Stimulated activated CD8-positive, alpha-beta memory T cell treated with anti-CD3 and anti-CD28 coated beads, Interleukin-15, amount 100 ng/mL, for 48 hours (primary cell): ENCODE measurements around the gene MS4A18.

Source experiments
- DNase-seq, 2 donors: peaks; one replicate each; pipeline ENCODE4 v3.0.0-alpha.2; 2020; ENCODE audit warnings: low read depth in 2 of 2

MS4A18 gene

GRCh38 chr11:60788401-60789125, 64.0 kb downstream of the MS4A18 start:
- no peak for DNase-seq

- DNase-seq, result no peak
Observed at GRCh38 chr11:60790726-60791125, 66.2 kb downstream of the MS4A18 start.

- DNase-seq, result no peak
Observed at GRCh38 chr11:60791153-60791933, 66.8 kb downstream of the MS4A18 start.

- DNase-seq, result no peak
Observed at GRCh38 chr11:60792521-60792920, 68.0 kb downstream of the MS4A18 start.
